HT-29 (cell line): ENCODE data around the gene SAMD14. TPM values are rescaled to one million over a fixed set of nuclear protein-coding genes. Genes with fewer than 3 reads are reported as not detected.

Source experiments
- DNase-seq: peaks from one replicate; pipeline ENCODE4 v3.0.0-alpha.2; 2015; ENCODE audit warnings: low spot score
- total RNA-seq: library from RNA; depleted of rRNA; stranded (reverse); fragments of >200 nt; shearing (Covaris generic); gene quantifications from 2 replicates; pipeline ENCODE4 v1.2.3, GENCODE V29; 2014

SAMD14 gene
- total RNA-seq, 1 experiment from 2014 or later: 3.4 TPM

DNA sequence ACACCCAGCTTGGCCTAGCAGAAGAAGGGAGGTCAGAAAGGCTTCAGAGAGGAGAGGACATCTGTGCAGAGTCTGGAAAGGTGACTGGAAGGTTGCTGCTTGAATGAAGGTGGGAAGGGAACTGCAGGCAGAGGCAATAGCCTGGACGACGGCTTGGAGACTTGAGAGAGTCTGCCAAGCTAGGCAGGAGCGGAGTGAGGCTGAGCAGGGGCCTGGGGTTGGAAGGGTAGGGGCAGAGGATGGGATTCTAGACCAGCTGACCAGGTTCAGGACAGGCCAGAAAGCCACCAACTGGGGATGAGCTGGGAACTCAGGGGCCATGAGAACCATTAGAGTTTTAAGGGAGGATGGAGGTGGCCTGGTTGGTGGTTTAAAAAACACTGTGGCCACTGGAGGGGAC lies 35.5 kb upstream of the SAMD14 start:
- no peak for DNase-seq

DNA sequence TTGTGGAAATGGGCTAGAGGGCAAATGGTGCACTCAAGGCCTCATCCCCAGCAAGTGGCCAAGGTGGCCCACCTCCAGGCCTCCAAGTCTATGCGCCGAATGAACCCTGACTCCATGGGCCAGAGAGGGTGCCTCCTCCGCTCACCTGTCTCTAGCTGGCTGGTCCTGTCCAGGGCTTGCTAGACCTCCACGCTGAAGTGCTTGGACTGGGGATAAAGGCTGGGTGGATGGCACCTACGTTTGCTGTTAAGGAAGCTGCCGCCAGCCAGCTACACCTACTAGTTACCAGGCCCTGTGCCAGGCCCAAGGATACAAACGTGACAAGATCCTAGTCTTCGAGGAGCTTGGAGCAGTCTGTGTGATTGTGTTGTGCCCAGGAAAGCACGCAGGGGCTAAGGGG lies 35.1 kb upstream of the SAMD14 start:
- no peak for DNase-seq

DNA sequence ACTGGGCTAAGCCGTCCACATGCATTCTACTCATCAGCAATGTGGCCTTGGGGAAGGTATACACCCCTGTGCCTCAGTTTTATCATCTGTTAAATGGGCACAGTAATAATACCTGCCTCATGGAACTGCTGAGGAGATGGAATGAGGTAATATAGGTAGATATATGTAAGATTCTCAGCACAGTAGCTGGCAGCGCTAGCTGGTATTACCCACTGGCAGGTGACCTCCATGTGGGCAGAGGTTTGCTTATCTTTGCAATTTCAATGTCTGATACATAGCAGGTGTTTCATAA lies 34.7 kb upstream of the SAMD14 start:
- no peak for DNase-seq

DNA sequence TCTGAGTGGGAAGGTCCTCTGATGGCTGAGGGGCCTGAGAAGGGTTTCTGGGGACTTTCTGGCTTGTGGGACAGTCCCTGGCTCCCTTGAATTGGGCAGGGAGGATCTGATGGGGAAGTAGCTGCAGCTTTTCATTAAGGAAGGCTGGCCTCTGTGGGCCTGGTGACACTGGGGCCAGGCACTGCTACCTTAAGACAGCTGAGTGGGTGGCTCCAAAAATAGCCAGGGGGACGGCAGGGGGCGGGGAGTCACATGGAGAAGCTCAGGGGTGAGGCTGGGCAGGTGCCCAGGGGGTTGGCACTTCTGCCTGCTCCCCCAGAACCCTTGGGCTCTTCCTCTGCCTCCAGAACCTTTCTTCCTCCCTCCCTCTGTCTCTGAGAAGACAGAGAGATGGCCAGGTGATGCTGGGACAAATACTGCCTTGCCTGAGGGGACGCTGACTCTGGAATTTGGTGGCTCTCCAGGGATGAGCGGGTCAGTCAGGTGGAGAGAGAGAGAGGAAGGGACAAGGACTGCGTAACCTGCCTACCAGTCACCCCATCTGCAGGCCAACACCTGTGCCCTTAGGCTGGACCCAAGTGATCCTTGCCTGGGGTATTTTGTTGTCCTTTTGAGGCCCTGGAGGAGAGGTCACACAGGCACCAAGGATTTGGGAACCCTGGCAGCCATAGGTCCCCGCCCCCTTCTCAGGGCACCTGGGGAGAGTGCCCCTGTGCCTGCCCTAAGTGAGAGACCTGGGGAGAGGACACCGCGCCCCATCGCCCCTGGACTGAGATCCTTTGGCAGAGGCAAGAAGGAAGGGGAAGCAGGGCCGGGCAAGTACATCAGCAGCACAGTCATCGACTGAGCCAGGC lies 34.1 kb upstream of the SAMD14 start:
- no peak for DNase-seq

DNA sequence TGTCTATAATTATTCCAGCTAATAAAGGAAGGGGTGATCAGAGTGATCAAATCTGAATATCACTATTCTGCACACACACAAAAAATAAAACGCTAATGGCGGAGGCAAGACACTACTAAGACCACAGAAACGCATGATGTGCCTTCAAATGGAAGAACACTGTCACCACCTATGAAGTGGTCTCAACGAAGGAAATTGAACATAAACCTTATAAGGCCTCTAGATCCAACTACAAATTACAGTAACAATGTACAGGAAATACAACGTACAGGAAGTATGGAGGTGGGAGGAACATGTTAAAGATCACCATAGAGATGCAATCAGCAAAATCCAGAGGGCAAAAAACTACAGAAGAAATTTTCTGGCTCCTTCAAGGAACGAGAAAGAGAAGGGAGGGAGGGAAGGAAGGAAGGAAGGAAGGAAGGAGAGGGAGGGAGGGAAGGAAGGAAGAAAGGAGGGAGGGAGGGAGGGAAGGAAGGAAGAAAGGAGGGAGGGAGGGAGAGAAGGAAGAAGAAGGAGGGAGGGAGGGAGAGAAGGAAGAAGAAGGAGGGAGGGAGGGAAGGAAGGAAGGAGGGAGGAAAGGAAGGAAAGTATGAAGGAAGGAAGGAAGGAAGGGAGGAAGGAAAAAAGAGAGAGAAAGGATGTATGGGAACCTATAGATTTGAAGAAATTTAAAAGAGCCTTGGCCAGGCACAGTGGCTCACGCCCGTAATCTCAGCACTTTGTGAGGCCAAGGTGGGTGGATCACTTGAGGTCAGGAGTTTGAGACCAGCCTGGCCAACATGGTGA lies 32.7 kb upstream of the SAMD14 start:
- no peak for DNase-seq

DNA sequence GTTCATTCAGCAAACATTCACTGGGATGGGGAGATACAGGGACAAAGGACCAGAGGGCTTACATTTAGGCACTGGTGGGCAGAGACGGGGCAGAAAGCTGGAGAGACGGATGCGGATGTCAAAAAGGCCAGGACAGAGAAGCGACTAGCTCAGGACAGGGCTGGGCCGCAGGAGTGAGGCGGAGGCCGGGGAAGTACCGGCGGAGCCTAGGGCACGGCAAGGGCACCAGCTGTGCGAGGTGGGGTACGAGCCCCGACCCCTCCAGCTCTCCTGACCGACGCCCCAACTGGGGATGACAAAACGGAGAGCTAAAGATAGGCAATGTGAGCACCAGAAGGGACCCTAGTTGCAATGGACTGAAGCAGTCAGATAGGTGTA lies 31.9 kb upstream of the SAMD14 start:
- no peak for DNase-seq

DNA sequence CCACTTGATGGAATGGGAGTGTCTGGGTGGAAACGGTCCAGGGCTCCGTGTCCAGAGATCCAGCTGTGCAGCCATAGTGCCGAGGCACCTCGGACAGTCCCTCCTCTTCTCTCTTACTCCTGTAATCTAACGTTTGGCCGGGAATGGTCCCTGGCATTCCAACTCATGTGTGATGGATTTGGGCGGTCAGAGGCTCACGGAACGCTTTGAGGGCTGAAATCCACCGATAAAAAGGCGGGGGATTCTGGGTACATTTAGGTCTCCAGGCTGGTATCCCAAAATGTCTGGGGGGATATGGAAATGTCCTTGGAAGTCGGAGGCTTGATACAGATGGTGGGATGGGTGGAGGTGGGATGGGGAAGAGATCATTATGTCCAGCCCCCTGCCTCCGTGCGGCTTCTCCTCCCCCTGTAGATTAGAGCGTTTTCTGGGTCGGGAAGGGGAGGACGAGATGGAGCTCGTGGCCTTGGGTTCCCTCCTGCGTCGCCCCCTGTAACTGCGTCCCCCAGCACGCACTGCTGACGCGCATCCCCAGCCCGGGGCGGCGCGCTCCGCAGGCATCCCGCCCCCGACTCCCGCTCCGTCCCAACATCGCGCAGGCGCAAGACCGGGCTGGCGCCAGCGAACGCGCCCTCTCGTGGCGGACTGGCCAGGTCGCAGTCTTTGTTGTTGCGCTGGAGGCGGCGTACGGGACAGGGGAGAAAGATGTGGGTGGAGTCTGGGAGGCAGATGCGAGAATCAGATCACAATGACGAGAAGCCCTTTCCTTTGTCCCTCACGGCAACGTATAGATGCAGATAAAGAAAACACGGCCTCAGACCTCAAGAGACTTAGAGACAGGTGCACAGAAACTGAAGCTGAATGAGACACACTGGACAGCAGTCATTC lies 31.3 kb upstream of the SAMD14 start:
- peak; percentile 90 for DNase-seq

DNA sequence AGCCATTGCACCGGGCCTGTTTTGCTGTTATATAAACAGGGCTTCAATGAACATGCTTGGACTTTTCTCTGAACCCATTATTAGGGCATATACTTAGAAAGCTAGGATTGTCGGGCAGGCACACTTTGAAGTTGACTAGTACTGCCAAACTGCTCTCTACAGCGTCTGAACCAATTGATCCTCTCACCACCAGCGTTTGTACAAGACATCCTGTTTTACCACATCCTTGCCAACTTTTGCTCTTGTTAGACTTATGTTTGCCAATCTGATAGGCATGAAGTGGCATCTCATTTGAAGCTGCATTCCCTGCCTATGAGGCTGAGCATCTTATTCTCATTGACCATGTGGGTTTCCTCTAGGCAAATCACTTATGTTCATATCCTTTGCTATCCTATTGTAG lies 27.9 kb upstream of the SAMD14 start:
- no peak for DNase-seq

DNA sequence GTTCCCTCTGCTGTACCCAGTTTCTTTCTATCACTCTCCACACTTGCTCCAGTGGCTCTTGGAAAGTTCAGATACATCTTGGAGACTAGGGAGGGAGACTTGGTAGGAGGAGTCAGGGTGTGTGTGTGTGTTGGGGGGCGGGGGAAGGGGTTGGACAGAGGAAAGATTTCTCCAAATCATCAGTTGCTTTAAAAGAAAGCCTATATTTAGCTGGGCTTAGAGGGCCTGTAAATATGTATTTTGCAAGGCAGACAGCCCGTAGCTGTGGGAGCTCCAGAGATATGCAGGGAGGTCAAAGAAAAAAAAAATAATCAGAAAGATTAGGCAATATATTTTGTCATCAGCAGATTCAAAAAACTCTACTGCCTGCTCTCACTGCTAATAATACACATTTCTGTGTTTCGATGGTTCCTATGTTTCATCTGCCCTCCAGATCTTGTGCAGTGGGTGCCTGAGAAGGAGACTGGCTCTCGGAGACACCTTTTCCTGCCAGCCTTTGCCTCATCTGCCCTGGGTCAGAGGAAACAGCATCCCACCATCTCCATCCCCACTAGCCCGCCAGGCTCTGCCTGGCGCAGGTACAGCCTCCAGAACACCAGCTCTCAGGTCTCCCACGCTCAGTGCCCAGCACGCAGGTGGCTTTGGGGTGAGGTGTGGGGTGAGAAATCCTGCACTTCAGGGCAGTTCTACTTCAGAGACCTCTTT lies 25.3 kb upstream of the SAMD14 start:
- no peak for DNase-seq

DNA sequence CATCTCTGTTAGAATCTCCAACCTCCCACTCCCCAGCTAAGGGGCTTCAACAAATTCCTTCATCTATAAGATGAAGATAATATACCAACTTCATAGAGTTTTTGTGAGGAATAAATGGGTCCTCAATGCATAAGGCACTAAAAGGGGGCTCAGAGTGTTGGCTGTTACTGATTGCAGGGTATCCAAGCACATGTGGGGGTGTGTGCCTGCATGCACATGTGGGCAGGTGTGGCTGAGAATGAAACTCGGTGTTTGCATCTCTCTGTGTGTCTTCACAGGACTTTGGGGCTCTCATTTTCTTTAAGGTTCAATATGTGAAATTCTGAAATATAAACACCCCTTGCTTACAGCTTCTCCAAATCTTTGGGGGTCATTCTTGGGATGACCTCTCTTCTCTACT lies 24.6 kb upstream of the SAMD14 start:
- DNase-seq: no peak

DNA sequence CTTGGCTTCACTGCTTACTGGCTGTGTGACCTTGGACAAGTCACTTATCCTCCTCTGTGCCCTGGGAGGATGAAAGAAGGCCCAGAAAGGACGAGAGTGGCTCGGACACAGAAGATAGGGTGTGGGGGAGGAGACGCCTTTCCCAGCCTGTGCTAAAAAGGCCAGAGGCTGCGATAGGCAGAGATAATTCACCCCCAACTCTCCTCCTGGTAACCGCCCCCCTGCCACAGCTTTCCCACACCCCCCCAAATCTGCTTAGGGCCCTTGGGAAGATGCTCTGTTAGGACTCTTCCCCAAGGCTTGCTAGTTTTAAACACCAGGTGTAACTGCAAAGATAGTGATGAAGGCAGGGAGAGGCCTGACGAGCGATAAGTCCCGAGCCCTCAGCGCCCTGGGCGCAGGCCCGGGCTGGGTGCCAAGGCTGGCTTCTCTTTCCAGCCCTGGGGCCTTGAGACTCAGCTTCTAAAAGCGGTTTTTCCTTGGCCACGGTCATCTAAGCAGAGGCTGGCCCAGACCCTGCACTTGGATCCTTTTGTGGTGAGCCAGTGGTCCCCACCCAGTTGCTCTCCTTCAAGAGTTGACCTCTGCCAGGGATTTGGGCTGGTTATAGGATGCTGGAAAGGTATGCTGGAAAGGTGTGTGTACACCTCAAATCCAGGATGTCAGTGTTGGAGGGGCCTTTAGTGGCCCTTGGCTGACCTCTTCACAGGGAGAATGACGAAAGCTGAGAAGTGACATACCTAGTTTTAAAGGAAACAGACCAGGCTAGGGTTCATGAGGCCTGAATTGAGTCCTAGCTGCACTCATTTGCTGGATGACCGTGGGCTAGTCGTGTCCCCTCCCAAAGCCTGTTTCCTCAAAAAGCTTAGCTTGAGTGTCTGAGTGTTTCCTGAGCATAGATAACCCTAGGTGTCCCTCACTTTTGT lies 24.0 kb upstream of the SAMD14 start:
- peak; percentile 9 for DNase-seq

DNA sequence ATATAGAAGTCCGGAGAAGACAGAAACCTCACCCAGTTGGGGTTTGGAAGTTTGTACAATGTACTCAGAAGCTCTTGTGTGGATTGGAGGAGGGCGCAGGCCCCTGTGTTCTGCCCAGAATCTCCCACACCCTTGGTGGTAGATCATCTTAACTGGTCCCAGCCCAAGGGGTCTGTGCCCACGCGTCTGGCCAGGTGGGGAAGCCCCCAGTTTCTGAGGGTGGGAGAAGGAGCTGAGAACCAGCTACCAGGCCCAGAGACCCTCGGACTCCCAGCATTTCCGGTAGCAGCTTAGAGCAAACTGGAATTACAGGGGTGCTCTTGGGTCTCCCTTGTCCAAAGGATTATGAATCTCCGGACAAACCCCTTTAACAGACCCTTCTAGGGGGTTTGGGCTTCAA lies 22.8 kb upstream of the SAMD14 start:
- no peak for DNase-seq

DNA sequence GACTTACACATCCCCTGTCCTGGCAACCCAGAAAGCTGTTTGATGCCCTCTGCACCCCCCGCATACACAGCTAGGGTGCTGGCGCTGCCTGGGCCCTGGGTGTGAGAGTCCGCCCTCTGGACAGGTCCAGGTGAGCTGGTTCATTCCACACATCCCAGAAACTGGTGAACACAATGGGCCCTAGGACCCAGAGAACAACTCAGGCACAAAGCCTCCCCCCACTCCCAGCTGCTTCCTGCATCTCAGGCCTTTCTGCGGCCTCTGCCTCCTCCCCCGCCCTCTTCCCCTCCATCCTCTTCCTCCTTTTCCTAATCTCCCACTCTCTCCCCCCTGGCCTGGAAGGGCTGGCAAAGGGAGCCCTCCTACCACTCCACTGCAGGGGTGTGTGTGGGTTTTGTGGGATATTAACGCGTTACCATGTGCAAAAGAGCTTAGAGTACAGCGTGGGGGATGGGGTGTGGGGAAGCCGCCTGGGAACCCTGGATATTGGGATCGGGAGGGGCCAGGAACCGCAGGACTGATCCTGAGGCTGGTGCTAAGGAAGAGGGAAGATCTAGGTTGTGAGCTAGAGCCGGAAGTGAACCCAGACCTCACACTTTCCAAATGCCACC lies 22.1 kb upstream of the SAMD14 start:
- peak; percentile 93 for DNase-seq

DNA sequence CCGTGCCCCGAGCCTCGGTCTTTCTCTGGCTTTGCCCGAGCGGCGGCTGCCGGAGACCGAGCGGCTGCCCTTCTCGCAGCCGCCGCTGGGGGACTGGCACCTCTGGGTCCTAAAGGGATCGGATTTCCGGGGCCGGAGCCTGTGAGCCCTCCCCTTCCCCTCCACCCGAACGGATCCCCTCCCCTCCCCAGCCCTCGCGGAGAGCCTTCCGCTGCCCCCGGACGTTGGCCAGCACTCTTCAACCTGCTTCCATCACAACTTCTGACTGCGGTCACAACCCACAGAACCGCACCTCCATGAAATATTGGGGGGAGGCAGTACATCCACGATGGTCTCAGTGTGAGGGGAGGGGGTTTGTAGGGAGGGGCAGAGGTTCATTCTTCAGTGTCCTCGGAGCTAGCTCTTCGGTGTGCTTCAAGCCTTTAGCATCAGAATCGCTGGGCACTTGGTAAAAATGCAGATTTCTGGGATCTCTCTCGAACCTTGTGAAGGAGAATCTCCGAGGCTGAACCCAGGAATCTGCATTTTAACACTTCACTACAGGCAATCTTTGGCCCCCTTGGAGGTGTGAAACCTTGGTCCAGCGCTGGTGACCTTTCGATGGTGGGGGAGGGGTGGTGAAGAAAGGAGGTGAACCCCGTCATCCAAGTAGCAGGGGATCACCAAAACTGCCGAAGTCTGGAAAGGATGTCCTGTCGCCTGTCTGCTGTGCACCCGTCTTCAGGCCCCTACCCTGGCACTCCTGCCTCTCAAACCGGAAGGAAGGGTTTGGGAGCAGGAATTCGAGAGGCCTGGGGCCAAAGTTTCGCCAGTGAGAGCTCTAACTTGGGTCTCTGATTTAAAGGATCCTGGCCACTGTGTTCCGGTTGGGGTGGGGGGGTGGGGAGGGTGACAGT lies 21.3 kb upstream of the SAMD14 start:
- peak; percentile 91 for DNase-seq

DNA sequence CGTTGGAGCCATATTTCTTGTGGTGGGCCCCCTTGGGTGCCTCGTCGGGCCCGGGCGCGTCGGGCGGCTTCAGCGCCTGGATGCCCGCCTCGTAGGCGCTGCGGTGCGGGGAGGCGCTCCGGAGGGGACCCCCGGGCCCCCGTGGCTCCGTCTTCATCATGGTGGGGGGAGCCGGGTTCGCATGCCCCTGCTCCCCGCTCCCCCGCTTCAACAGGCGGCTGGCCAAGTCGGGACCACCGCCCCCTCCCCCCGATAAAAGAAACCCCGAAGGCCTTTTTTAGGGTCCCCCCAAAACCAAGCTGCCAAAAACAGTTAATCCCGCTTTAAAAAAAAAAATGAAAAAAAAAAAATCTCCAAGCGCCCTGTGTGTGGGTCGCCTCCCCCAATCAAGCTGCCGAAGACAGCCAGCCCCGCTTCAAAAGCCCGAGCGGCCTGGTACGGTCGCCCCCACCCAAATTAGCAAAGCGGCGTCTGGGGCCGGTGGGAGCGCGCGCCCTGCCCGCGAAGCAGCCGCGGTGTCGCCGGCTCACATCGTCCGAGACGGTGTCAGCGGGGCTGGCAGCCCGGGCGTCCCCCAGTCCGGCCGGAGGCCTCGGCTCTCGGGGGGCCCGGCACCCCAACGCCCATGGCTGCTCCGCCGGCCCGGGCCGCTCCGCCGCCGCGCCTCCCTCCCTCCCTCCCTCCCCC lies 20.5 kb upstream of the SAMD14 start, which contains the start of gene PPP1R9B:
TSS of gene PPP1R9B (minus strand) at position 324 of the 687 bp plus-strand sequence. CDS start at position 160, 164 bp downstream.
- no peak for DNase-seq

DNA sequence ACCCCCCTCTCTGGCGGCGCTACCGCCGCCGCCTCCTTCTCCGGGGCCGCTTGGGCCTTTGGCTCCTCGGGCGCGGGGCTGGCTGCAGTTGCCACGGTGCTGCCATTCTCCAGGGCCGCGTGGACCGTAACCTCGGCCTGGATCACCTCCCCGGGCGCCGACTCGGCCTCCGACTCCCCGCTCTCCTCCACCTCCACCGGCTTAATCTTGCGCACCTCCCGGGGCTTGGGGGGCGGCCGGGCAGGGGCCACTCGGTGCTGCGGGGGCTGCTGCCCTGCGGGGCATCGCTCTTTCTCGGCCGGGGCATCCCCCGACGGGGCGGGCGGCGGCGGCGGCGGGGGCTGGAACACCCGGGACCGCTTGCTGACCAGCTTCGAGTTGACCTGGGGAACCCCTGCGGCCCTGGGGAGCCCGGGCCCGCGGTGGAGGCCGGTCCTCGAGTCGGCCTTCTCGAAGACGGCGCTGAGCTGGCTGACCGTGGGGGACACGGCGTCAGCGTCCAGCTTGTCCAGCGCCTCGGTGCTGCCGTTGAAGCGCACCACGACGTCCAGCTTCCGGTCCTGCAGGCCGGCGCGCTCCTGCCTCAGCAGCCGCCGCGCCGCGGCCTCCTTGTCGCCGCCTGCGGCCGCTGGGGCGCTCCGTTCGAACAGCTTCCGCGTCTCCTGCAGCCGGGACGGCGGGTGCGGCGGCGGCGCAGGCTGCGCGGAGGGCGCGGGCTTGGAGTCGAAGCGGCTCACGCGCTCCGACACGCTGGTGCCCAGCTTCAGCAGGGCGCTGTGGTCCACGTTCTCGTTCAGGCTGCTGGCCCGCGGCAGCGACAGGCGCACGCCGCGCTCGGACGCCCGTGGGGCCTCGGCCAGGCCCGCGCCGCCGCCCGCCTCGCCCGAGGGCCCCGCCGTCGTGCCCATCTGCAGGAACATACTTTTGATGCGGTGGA lies 19.7 kb upstream of the SAMD14 start:
- peak; percentile 77 for DNase-seq

DNA sequence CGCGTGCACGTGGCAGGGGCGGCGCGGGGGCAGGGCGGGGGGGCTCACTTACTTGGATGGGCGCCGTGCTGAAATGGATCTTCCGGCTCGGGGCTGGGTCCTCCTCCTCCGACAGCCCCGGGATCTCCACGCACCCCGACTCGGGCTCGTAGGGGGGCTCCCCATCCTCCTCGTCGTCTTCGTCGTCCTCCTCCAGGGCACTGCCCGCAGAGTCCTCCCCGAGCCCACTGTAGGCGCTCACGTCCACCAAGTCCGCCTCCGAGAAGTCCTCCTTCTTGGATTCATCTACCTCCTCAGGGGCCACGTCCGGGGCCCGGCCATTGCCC lies 19.1 kb upstream of the SAMD14 start:
- DNase-seq: no peak
